ENCODE data around the gene SAE1.

DNA sequence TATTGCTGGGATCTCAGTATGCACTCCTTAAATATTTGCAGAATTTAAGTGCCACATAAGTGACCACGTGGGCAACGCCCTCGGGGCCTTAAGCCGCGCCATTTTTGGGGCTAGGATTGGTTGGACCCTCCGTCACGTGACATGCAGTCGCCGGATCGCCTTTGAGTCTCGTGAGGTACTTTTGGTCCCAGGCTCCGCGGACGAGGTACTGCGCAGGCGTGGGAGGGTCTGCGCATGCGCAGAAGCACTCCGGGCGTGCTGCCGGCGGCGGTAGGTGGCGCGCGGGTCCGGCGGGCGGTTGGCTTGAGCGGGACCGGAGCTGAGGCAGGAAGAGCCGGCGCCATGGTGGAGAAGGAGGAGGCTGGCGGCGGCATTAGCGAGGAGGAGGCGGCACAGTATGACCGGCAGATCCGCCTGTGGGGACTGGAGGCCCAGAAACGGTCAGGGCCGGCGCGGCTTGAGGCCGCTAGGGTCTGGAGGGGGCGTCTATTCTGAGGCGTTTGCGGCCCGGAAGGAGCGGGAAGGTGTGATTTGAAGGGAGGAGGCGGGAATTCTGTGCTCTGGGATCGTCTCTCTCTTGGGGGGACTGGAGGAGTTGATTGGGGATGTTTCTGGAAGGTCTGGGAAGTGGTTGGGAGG lies at the start of gene SAE1:
- TF ChIP-seq, protein P1, sequence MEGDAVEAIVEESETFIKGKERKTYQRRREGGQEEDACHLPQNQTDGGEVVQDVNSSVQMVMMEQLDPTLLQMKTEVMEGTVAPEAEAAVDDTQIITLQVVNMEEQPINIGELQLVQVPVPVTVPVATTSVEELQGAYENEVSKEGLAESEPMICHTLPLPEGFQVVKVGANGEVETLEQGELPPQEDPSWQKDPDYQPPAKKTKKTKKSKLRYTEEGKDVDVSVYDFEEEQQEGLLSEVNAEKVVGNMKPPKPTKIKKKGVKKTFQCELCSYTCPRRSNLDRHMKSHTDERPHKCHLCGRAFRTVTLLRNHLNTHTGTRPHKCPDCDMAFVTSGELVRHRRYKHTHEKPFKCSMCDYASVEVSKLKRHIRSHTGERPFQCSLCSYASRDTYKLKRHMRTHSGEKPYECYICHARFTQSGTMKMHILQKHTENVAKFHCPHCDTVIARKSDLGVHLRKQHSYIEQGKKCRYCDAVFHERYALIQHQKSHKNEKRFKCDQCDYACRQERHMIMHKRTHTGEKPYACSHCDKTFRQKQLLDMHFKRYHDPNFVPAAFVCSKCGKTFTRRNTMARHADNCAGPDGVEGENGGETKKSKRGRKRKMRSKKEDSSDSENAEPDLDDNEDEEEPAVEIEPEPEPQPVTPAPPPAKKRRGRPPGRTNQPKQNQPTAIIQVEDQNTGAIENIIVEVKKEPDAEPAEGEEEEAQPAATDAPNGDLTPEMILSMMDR (IDR thresholded peaks at IDR 0.05), result peak; percentile 23 to 78 (median 59)
- peak; percentile 61 to 80 (median 79) for TF ChIP-seq POLR2A (IDR thresholded peaks at IDR 0.05)
